GM12878 (cell line): Measurements from ENCODE around the gene CLDN15. TPM values are rescaled to one million over a fixed set of nuclear protein-coding genes. Genes with fewer than 3 reads are reported as not detected.

Experiments used
- ATAC-seq: fragments of 200-7000 bp; cut with Tn5 transposase; 3 replicates; pipeline ENCODE4 v1.9.1; 2020; ENCODE audit warnings: mild to moderate bottlenecking, moderate library complexity
- BruUV-seq: library from RNA; stranded (reverse); fragments of 400-500 nt; replicated peaks from 2 replicates; lab custom pipeline; 2021; lab: Mats Ljungman, UMichigan
- CTCF ChIA-PET: fragments of 300-600 bp; sonication (Branson Sonifier 250); formaldehyde crosslinking; extraction: SDS; loops from one replicate; lab custom pipeline; 2021; ENCODE audit warnings: inconsistent platforms; lab: Yijun Ruan, JAX
- POLR2A ChIA-PET: fragments of 350-600 bp; formaldehyde crosslinking; extraction: SDS; loops from one replicate; lab custom pipeline; 2021; ENCODE audit warnings: inconsistent platforms; lab: Charles Lee
- RAD21 ChIA-PET: fragments of 300-600 bp; sonication (Branson Sonifier 250); formaldehyde crosslinking; loops from one replicate; lab custom pipeline; 2023; ENCODE audit warnings: antibody characterized with exemption; ENCODE audit not compliant: unreplicated experiment; lab: Charles Lee
- SMC1A ChIA-PET: fragments of 300-600 bp; sonication (Branson Sonifier 250); formaldehyde crosslinking; loops from one replicate; lab custom pipeline; 2023; ENCODE audit not compliant: unreplicated experiment, uncharacterized antibody; lab: Charles Lee
- DNase-seq: peaks from one replicate; pipeline ENCODE4 v3.0.0-alpha.2; 2011; ENCODE audit warnings: low read depth, low spot score
- FAIRE-seq: peaks from 3 replicates; lab custom pipeline; 2011; peaks lifted over from hg19 to GRCh38; lab: Jason Lieb, UNC
- H2AFZ ChIP-seq: 2 replicates; pipeline ENCODE4 v1.6.0; 2011; ENCODE audit warnings: low read depth, low read length, control low read depth; ENCODE audit not compliant: control insufficient read depth
- H3K27ac ChIP-seq: 2 replicates; pipeline ENCODE4 v1.5.1; 2011; ENCODE audit warnings: control low read depth; ENCODE audit not compliant: control insufficient read depth, insufficient read depth
- H3K27me3 ChIP-seq, 2 experiments: replicated peaks in 1 of 2; 2 replicates each; pipeline versions ENCODE4 v1.6.0 to v1.6.1; 2011; ENCODE audit warnings: low read length in 1 of 2; ENCODE audit not compliant: control insufficient read depth in 2 of 2, insufficient read depth in 2 of 2
- H3K36me3 ChIP-seq, 2 experiments: 2 replicates each; pipeline ENCODE4 v1.5.1; 2011; ENCODE audit warnings: low read length in 1 of 2; ENCODE audit not compliant: control insufficient read depth in 2 of 2, insufficient read depth in 2 of 2
- H3K4me1 ChIP-seq: 2 replicates; pipeline ENCODE4 v1.6.1; 2011; ENCODE audit warnings: mild to moderate bottlenecking, low read length, moderate library complexity, mixed read lengths; ENCODE audit not compliant: control insufficient read depth, insufficient read depth
- H3K4me2 ChIP-seq: 2 replicates; pipeline ENCODE4 v1.6.0; 2011; ENCODE audit warnings: control low read depth; ENCODE audit not compliant: control insufficient read depth, insufficient read depth
- H3K4me3 ChIP-seq: fragments of 200-600 bp; sonication (generic); 2 replicates; pipeline ENCODE4 v1.5.1; 2016
- H3K79me2 ChIP-seq: 2 replicates; pipeline ENCODE4 v1.6.0; 2011; ENCODE audit warnings: low read length; ENCODE audit not compliant: control insufficient read depth, insufficient read depth
- H3K9ac ChIP-seq: 2 replicates; pipeline ENCODE4 v1.8.0; 2011; ENCODE audit warnings: low read length, control low read depth, mixed read lengths; ENCODE audit not compliant: control insufficient read depth, insufficient read depth
- H3K9me3 ChIP-seq: replicated peaks from 3 replicates; pipeline ENCODE4 v1.5.1; 2011; ENCODE audit warnings: mild to moderate bottlenecking, low read length; ENCODE audit not compliant: control insufficient read depth, insufficient read depth
- H4K20me1 ChIP-seq: 2 replicates; pipeline ENCODE4 v1.6.0; 2011; ENCODE audit not compliant: control insufficient read depth, insufficient read depth
- BACH1 ChIP-seq: fragments of 450-650 bp; IDR thresholded peaks from 2 replicates; pipeline ENCODE4 v1.6.1; 2017; ENCODE audit warnings: mild to moderate bottlenecking, borderline replicate concordance
- BRCA1 ChIP-seq: IDR thresholded peaks from 2 replicates; pipeline ENCODE4 v1.6.1; 2011; ENCODE audit warnings: low read depth, low read length, improper control_type of control experiment
- CHD4 ChIP-seq: fragments of 200-600 bp; sonication (generic); IDR thresholded peaks from 2 replicates; pipeline ENCODE4 v1.6.1; 2016; ENCODE audit warnings: mild to moderate bottlenecking
- ETV6 ChIP-seq, 2 experiments: fragments of 450-650 bp in 1 of 2; IDR thresholded peaks in 1 of 2; conservative IDR thresholded peaks in 1 of 2; 2 replicates each; pipeline ENCODE4 v1.6.1; 2014; ENCODE audit warnings: antibody characterized with exemption in 1 of 2, borderline replicate concordance in 1 of 2, low read depth in 1 of 2, mild to moderate bottlenecking in 1 of 2, moderate library complexity in 1 of 2
- FOS ChIP-seq: IDR thresholded peaks from 3 replicates; pipeline ENCODE4 v1.6.1; 2011; ENCODE audit warnings: borderline replicate concordance; ENCODE audit not compliant: insufficient read length; ENCODE audit errors: extremely low read depth
- HDGF ChIP-seq: fragments of 450-650 bp; IDR thresholded peaks from 2 replicates; pipeline ENCODE4 v1.6.1; 2016; ENCODE audit warnings: antibody characterized with exemption
- MYB ChIP-seq: fragments of 150-350 bp; IDR thresholded peaks from 2 replicates; pipeline ENCODE4 v1.6.1; 2014; ENCODE audit warnings: mild to moderate bottlenecking, low read depth, low read length, borderline replicate concordance
- POU2F2 ChIP-seq: IDR thresholded peaks from 3 replicates; pipeline ENCODE4 v1.6.1; 2011; ENCODE audit warnings: low read depth, mild to moderate bottlenecking, low read length, borderline replicate concordance
- RELA ChIP-seq: fragments of 450-650 bp; IDR thresholded peaks from 2 replicates; pipeline ENCODE4 v1.8.0; 2014; ENCODE audit warnings: borderline replicate concordance; ENCODE audit not compliant: partially characterized antibody
- RFX5 ChIP-seq: IDR thresholded peaks from 2 replicates; pipeline ENCODE4 v1.6.1; 2011; ENCODE audit warnings: low read depth, low read length, improper control_type of control experiment
- SREBF1 ChIP-seq: IDR thresholded peaks from 2 replicates; pipeline ENCODE4 v1.6.1; 2012; ENCODE audit warnings: mild to moderate bottlenecking, low read length
- TAF1 ChIP-seq: IDR thresholded peaks from 2 replicates; pipeline ENCODE4 v1.6.1; 2011; ENCODE audit warnings: mild to moderate bottlenecking, low read depth, low read length, borderline replicate concordance
- ZBTB33 ChIP-seq: fragments of 450-650 bp; IDR thresholded peaks from 2 replicates; pipeline ENCODE4 v1.6.1; 2017; ENCODE audit warnings: mild to moderate bottlenecking
- ZNF24 ChIP-seq: fragments of 450-650 bp; IDR thresholded peaks from 2 replicates; pipeline ENCODE4 v1.6.1; 2017; ENCODE audit warnings: antibody characterized with exemption, mild to moderate bottlenecking
- ZNF274 ChIP-seq: IDR thresholded peaks from one replicate; pipeline ENCODE4 v1.8.0; 2011; ENCODE audit not compliant: insufficient read length, insufficient read depth
- WGBS: methylation state at CpG from one replicate; pipeline ENCODE4 v1.1.6; 2016; ENCODE audit warnings: low lambda C conversion rate; ENCODE audit not compliant: insufficient replicate concordance, insufficient coverage; ENCODE audit errors: missing lambda C conversion rate; 5-methylcytosine and 5-hydroxymethylcytosine counted together
- in situ Hi-C: fragments of 300-500 bp; cut with MboI; formaldehyde crosslinking; loops from 9 replicates; pipeline ENCODE4 v1.14.3; 2018; ENCODE audit warnings: mixed read lengths
- intact Hi-C: fragments of 100-400 bp; cut with micrococcal nuclease; formaldehyde crosslinking; loops from one replicate; pipeline ENCODE4 v1.14.2; 2022; ENCODE audit not compliant: unreplicated experiment
- polyA plus RNA-seq, 11 experiments: library from polyadenylated mRNA; depleted of rRNA in 4 of 11; unstranded in 6 of 11; stranded (reverse) in 5 of 11; fragments of >200 nt; fragmentation: Nextera tagmentation in 4 of 11; fragmentation: Illumina TruSeq in 1 of 11; extraction: Ambion mirVana in 4 of 11; extraction: Trizol in 1 of 11; gene quantifications; 1 replicate in 1 of 11; 2 replicates in 10 of 11; pipeline versions ENCODE4 v1.2.1 to v1.2.3, GENCODE V29; 2011 to 2016; ENCODE audit warnings: inconsistent platforms in 2 of 11, missing spikeins in 2 of 11, low read depth in 1 of 11
- total RNA-seq, 4 experiments: library from RNA; depleted of rRNA in 3 of 4; stranded (reverse); fragments of >200 nt in 3 of 4; fragmentation: Illumina TruSeq in 1 of 4; extraction: Trizol in 1 of 4; gene quantifications; 2 replicates each; pipeline versions ENCODE4 v1.2.1 to v1.2.3, GENCODE V29; 2013 to 2021
- TF ChIP-seq, protein P1 (sequence below): fragments of 450-650 bp; IDR thresholded peaks from 2 replicates; pipeline ENCODE4 v1.6.1; 2016; ENCODE audit warnings: mild to moderate bottlenecking

CLDN15 gene
- total and polyA plus RNA-seq, 10 of the 15 experiments (the other 5 are each of a cell fraction or from before 2014, with no cell fraction given): 0.47 to 15.0 (median 6.6) TPM

GRCh38 chr7:101236292-101236835 is 1.2 kb downstream of the CLDN15 start:
- no peak for FAIRE-seq
- H3K4me1 ChIP-seq: no peaks in the 10 kb centered on the region
- in situ Hi-C loops (no loop called here), intact Hi-C loops (no loop called here)
- ChIA-PET CTCF (interaction anchor here (0.8 to 1.5 kb wide), 2 partner anchors 10 to 46 kb away, joined by 3 to 5 read pairs; no protein-coding TSS in a partner anchor), RAD21 (no interaction called here), SMC1A (no interaction called here), POLR2A (interaction anchor here (1.1 kb wide), 1 partner anchor 8 kb away, joined by 5 read pairs; no protein-coding TSS in a partner anchor)
- no peak for DNase-seq
- no peak for ATAC-seq
- H3K4me2 ChIP-seq: no peak overlapping the region
- H2AFZ ChIP-seq: no peak overlapping the region
- H4K20me1 ChIP-seq: no peaks in the 10 kb centered on the region
- no peak for TF ChIP-seq MYB
- no peak for TF ChIP-seq FOS
- no peak for TF ChIP-seq BRCA1
- TF ChIP-seq ETV6 (conservative IDR thresholded peaks at IDR 0.05 in 1 of 2, IDR thresholded peaks at IDR 0.05 in 1 of 2; ENCODE audit: borderline replicate concordance in 1 of 2, low read depth in 1 of 2): no peak
- TF ChIP-seq ZBTB33: no peak
- no peak for TF ChIP-seq ZNF274
- no peak for TF ChIP-seq BACH1
- no peak for TF ChIP-seq TAF1
- no peak for TF ChIP-seq CHD4
- no peak for TF ChIP-seq SREBF1
- no peak for TF ChIP-seq POU2F2
- no peak for TF ChIP-seq ZNF24
- TF ChIP-seq HDGF: no peak
- TF ChIP-seq RELA: no peak
- TF ChIP-seq, protein P1, sequence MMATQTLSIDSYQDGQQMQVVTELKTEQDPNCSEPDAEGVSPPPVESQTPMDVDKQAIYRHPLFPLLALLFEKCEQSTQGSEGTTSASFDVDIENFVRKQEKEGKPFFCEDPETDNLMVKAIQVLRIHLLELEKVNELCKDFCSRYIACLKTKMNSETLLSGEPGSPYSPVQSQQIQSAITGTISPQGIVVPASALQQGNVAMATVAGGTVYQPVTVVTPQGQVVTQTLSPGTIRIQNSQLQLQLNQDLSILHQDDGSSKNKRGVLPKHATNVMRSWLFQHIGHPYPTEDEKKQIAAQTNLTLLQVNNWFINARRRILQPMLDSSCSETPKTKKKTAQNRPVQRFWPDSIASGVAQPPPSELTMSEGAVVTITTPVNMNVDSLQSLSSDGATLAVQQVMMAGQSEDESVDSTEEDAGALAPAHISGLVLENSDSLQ: no peak
- no peak for TF ChIP-seq RFX5
- BruUV-seq: no TSS peak
- H3K9ac ChIP-seq: no peak overlapping the region
- no peak overlapping the region for H3K27ac ChIP-seq
- WGBS: 88% methylated on average over 21 of the region's 21 CpGs
- H3K27me3 ChIP-seq: no peaks in the 10 kb centered on the region
- H3K4me3 ChIP-seq: no peak overlapping the region
- no peaks in the 10 kb centered on the region for H3K9me3 ChIP-seq
- H3K36me3 ChIP-seq: peaks cover 0 to 14% of the 10 kb centered on the region in 2 experiments; a peak in 3 of 4 replicates
- H3K79me2 ChIP-seq: no peaks in the 10 kb centered on the region
